Memory B cell (primary cell): ENCODE data around the gene BCR.
A peak's percentile ranks its signal among the peaks of the same experiment; 100 is the strongest.

Experiments
- ATAC-seq: fragments of 150-1000 bp; cut with Tn5 transposase; 2 replicates; pipeline ENCODE4 v1.10.0; 2021; ENCODE audit warnings: low read depth, mild to moderate bottlenecking, moderate library complexity
- DNase-seq, 2 donors: peaks; one replicate each; pipeline ENCODE4 v3.0.0; 2022; ENCODE audit warnings: low spot score in 2 of 2
- H3K27ac Mint-ChIP-seq: one replicate; pipeline ENCODE4 v1.8.0; 2022; ENCODE audit warnings: mild to moderate bottlenecking, moderate library complexity, mixed read lengths
- H3K27me3 Mint-ChIP-seq: one replicate; pipeline ENCODE4 v1.8.0; 2022; ENCODE audit warnings: mixed read lengths
- H3K36me3 Mint-ChIP-seq: one replicate; pipeline ENCODE4 v1.8.0; 2022; ENCODE audit warnings: mild to moderate bottlenecking, mixed read lengths
- H3K4me1 Mint-ChIP-seq: one replicate; pipeline ENCODE4 v1.8.0; 2022; ENCODE audit warnings: mixed read lengths
- H3K4me3 Mint-ChIP-seq: one replicate; pipeline ENCODE4 v1.8.0; 2022; ENCODE audit warnings: mild to moderate bottlenecking, moderate library complexity, mixed read lengths
- H3K9me3 Mint-ChIP-seq: one replicate; pipeline ENCODE4 v1.8.0; 2022; ENCODE audit warnings: mixed read lengths

The BCR gene

GRCh38 chr22:23278883-23279675 is 98.8 kb downstream of the BCR start:
- no peak overlapping the region for H3K4me3 Mint-ChIP-seq
- peaks cover 3% of the 10 kb centered on the region for H3K27me3 Mint-ChIP-seq
- no peak overlapping the region for H3K27ac Mint-ChIP-seq
- no peak for ATAC-seq
- H3K9me3 Mint-ChIP-seq, result no peaks in the 10 kb centered on the region
- peaks cover 7% of the 10 kb centered on the region for H3K36me3 Mint-ChIP-seq
- no peak for DNase-seq
- H3K4me1 Mint-ChIP-seq, result peaks cover 7% of the 10 kb centered on the region

GRCh38 chr22:23279781-23280180 is 99.5 kb downstream of the BCR start:
- H3K36me3 Mint-ChIP-seq, result peaks cover 5% of the 10 kb centered on the region
- H3K27ac Mint-ChIP-seq, result no peak overlapping the region
- H3K4me1 Mint-ChIP-seq, result peaks cover 7% of the 10 kb centered on the region
- no peak for DNase-seq
- H3K27me3 Mint-ChIP-seq, result peaks cover 3% of the 10 kb centered on the region
- no peak for ATAC-seq
- H3K9me3 Mint-ChIP-seq, result no peaks in the 10 kb centered on the region
- H3K4me3 Mint-ChIP-seq, result no peak overlapping the region

- peaks cover 5% of the 10 kb centered on the region for H3K36me3 Mint-ChIP-seq
- no peaks in the 10 kb centered on the region for H3K9me3 Mint-ChIP-seq
- DNase-seq (no peak), ATAC-seq (no peak)
- peaks cover 3% of the 10 kb centered on the region for H3K27me3 Mint-ChIP-seq
- peaks cover 7% of the 10 kb centered on the region for H3K4me1 Mint-ChIP-seq
- H3K4me3 Mint-ChIP-seq, result no peak overlapping the region
- no peak overlapping the region for H3K27ac Mint-ChIP-seq
Measured at GRCh38 chr22:23280356-23281052, 100.2 kb downstream of the BCR start.

GRCh38 chr22:23281053-23281405 is 100.7 kb downstream of the BCR start:
- no peak overlapping the region for H3K4me3 Mint-ChIP-seq
- no peaks in the 10 kb centered on the region for H3K27me3 Mint-ChIP-seq
- no peak overlapping the region for H3K27ac Mint-ChIP-seq
- no peak for DNase-seq
- H3K9me3 Mint-ChIP-seq, result no peaks in the 10 kb centered on the region
- no peak for ATAC-seq
- H3K36me3 Mint-ChIP-seq, result peaks cover 2% of the 10 kb centered on the region
- H3K4me1 Mint-ChIP-seq, result peaks cover 4% of the 10 kb centered on the region

GRCh38 chr22:23281406-23282088 is 101.2 kb downstream of the BCR start:
- Mint-ChIP-seq H3K36me3 (peaks cover 2% of the 10 kb centered on the region), H3K9me3 (no peaks in the 10 kb centered on the region), H3K27me3 (no peaks in the 10 kb centered on the region), H3K27ac (no peak overlapping the region), H3K4me1 (peaks cover 2% of the 10 kb centered on the region), H3K4me3 (no peak overlapping the region)
- DNase-seq, result peak; percentile 81 to 90
- peak; percentile 73 for ATAC-seq

GRCh38 chr22:23282089-23282501 is 101.8 kb downstream of the BCR start:
- no peak for DNase-seq
- H3K36me3 Mint-ChIP-seq, result peaks cover 2% of the 10 kb centered on the region
- no peaks in the 10 kb centered on the region for H3K9me3 Mint-ChIP-seq
- no peaks in the 10 kb centered on the region for H3K27me3 Mint-ChIP-seq
- no peak overlapping the region for H3K4me3 Mint-ChIP-seq
- no peak for ATAC-seq
- H3K27ac Mint-ChIP-seq, result no peak overlapping the region
- H3K4me1 Mint-ChIP-seq, result no peaks in the 10 kb centered on the region

- no peak for ATAC-seq
- Mint-ChIP-seq H3K36me3 (peaks cover 2% of the 10 kb centered on the region), H3K27me3 (no peaks in the 10 kb centered on the region), H3K27ac (no peak overlapping the region), H3K4me1 (no peaks in the 10 kb centered on the region), H3K9me3 (no peaks in the 10 kb centered on the region), H3K4me3 (no peak overlapping the region)
- DNase-seq, result no peak
Measured at GRCh38 chr22:23282516-23282915, 102.2 kb downstream of the BCR start.

- H3K4me3 Mint-ChIP-seq, result no peak overlapping the region
- no peak overlapping the region for H3K27ac Mint-ChIP-seq
- no peaks in the 10 kb centered on the region for H3K4me1 Mint-ChIP-seq
- ATAC-seq, result no peak
- no peaks in the 10 kb centered on the region for H3K27me3 Mint-ChIP-seq
- peaks cover 3% of the 10 kb centered on the region for H3K36me3 Mint-ChIP-seq
- no peak for DNase-seq
- H3K9me3 Mint-ChIP-seq, result no peaks in the 10 kb centered on the region
Measured at GRCh38 chr22:23282986-23283385, 102.7 kb downstream of the BCR start.

GRCh38 chr22:23283591-23284503 is 103.5 kb downstream of the BCR start:
- no peaks in the 10 kb centered on the region for H3K4me1 Mint-ChIP-seq
- DNase-seq, result no peak
- H3K4me3 Mint-ChIP-seq, result no peak overlapping the region
- H3K36me3 Mint-ChIP-seq, result peaks cover 8% of the 10 kb centered on the region
- no peak overlapping the region for H3K27ac Mint-ChIP-seq
- no peaks in the 10 kb centered on the region for H3K27me3 Mint-ChIP-seq
- ATAC-seq, result no peak
- no peaks in the 10 kb centered on the region for H3K9me3 Mint-ChIP-seq

GRCh38 chr22:23284504-23285033 is 104.3 kb downstream of the BCR start:
- no peaks in the 10 kb centered on the region for H3K9me3 Mint-ChIP-seq
- no peak overlapping the region for H3K4me3 Mint-ChIP-seq
- H3K4me1 Mint-ChIP-seq, result no peaks in the 10 kb centered on the region
- H3K36me3 Mint-ChIP-seq, result peaks cover 7% of the 10 kb centered on the region
- DNase-seq (no peak), ATAC-seq (no peak)
- no peaks in the 10 kb centered on the region for H3K27me3 Mint-ChIP-seq
- no peak overlapping the region for H3K27ac Mint-ChIP-seq

GRCh38 chr22:23285236-23285635 is 104.9 kb downstream of the BCR start:
- Mint-ChIP-seq H3K9me3 (no peaks in the 10 kb centered on the region), H3K27ac (no peak overlapping the region), H3K4me3 (no peak overlapping the region), H3K4me1 (no peaks in the 10 kb centered on the region), H3K36me3 (peaks cover 6% of the 10 kb centered on the region), H3K27me3 (no peaks in the 10 kb centered on the region)
- ATAC-seq (no peak), DNase-seq (no peak)

- Mint-ChIP-seq H3K36me3 (peaks cover 6% of the 10 kb centered on the region), H3K27me3 (no peaks in the 10 kb centered on the region), H3K9me3 (no peaks in the 10 kb centered on the region), H3K4me3 (no peak overlapping the region), H3K4me1 (no peaks in the 10 kb centered on the region), H3K27ac (no peak overlapping the region)
- DNase-seq (no peak), ATAC-seq (no peak)
Measured at GRCh38 chr22:23285734-23286133, 105.4 kb downstream of the BCR start.

- Mint-ChIP-seq H3K4me3 (no peak overlapping the region), H3K4me1 (no peaks in the 10 kb centered on the region), H3K9me3 (no peaks in the 10 kb centered on the region), H3K36me3 (peaks cover 6% of the 10 kb centered on the region), H3K27me3 (no peaks in the 10 kb centered on the region), H3K27ac (no peak overlapping the region)
- DNase-seq (no peak), ATAC-seq (no peak)
Measured at GRCh38 chr22:23286296-23286695, 106.0 kb downstream of the BCR start.
